ENCODE results near the gene ORM2.

- no peak for TF ChIP-seq CTCF (IDR thresholded peaks at IDR 0.05; ENCODE audit: low read length)
- TF ChIP-seq EZH2 (optimal IDR thresholded peaks at IDR 0.05; ENCODE audit: low read depth, low read length): no peak
- TF ChIP-seq EZH2phosphoT487 (IDR thresholded peaks at IDR 0.05; ENCODE audit: low read length): no peak
Measured at GRCh38 chr9:114342755-114343440, 13.2 kb downstream of the ORM2 start.
